ENCODE data around the gene COL26A1. TPM values are rescaled to one million over a fixed set of nuclear protein-coding genes. Genes with fewer than 3 reads are reported as not detected.

Gene COL26A1
- total RNA-seq, 1 donor from 2014 or later, result 66.2 TPM

DNA sequence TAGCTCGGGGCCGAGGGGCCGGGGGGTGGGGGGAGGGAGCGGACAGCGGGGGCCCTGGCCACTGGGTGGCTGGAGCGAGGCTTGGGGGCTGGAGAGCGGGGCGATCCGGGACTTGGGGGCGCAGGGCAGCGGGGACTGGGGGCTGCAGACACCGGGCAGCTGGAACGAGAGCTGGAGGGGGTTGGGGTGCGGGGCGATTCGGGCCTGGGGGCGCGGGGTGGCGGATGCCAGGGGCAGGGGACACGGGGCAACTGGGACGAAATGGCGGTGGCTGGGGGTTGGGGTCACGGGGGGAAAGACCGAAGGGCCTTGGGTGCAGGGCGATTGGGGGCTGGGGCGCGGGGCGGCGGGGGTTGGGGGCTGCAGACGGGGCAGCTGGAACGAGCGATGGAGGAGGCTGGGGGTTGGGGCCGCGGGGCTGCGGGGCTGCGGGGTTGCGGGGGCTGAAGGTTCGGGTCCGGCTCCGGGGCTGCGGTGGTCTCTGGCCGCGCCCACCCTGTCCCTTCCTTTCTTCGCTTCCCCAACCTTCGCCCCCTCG, 590 bp downstream of the COL26A1 start:
- Mint-ChIP-seq H3K27ac (ENCODE audit: unreplicated experiment) (no peak overlapping the region), H3K9me3 (ENCODE audit: unreplicated experiment) (no peaks in the 10 kb centered on the region), H3K4me3 (ENCODE audit: unreplicated experiment) (peak overlapping the region; percentile 59), H3K36me3 (ENCODE audit: unreplicated experiment) (no peaks in the 10 kb centered on the region), H3K4me1 (ENCODE audit: low read depth, unreplicated experiment) (peaks cover 14% of the 10 kb centered on the region), H3K27me3 (ENCODE audit: unreplicated experiment) (peaks cover 2% of the 10 kb centered on the region)
- DNase-seq, result no peak
- TF ChIP-seq, protein P1, sequence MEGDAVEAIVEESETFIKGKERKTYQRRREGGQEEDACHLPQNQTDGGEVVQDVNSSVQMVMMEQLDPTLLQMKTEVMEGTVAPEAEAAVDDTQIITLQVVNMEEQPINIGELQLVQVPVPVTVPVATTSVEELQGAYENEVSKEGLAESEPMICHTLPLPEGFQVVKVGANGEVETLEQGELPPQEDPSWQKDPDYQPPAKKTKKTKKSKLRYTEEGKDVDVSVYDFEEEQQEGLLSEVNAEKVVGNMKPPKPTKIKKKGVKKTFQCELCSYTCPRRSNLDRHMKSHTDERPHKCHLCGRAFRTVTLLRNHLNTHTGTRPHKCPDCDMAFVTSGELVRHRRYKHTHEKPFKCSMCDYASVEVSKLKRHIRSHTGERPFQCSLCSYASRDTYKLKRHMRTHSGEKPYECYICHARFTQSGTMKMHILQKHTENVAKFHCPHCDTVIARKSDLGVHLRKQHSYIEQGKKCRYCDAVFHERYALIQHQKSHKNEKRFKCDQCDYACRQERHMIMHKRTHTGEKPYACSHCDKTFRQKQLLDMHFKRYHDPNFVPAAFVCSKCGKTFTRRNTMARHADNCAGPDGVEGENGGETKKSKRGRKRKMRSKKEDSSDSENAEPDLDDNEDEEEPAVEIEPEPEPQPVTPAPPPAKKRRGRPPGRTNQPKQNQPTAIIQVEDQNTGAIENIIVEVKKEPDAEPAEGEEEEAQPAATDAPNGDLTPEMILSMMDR (IDR thresholded peaks at IDR 0.05; ENCODE audit: partially characterized antibody, unreplicated experiment), result no peak

DNA sequence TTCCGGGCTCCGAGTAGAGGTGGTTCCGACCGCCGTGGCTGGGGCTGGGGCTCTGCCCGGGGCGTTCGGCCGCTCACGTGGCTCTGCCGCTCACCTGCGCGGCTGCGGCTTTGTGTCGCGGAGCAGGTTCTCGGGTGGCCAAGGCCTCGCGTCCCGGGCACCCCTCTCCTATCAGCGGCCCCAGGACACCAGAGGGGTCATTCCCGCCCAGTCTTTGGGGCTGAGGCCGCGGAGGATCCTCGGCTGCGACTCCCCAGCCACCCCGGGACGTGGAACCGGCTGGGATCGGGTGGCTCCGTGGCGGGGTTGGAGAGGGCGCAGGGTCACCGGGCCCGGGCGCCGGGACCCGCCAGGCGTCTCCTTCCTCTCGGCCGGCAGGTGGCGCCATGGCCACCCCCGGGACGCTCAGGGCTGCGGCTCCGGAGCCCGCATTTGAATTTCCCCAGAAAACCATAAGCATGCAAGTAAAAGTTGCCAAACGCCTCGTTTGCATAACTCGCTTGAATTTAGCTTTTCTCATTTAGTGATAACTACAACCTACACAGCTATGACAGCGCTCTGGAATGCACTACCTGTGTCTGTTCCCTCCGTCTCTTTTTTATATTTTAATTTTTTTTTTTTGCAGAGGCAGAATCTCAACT, 1.2 kb downstream of the COL26A1 start:
- Mint-ChIP-seq H3K36me3 (ENCODE audit: unreplicated experiment) (no peaks in the 10 kb centered on the region), H3K4me3 (ENCODE audit: unreplicated experiment) (peak overlapping the region; percentile 70), H3K4me1 (ENCODE audit: low read depth, unreplicated experiment) (peaks cover 14% of the 10 kb centered on the region), H3K9me3 (ENCODE audit: unreplicated experiment) (no peaks in the 10 kb centered on the region), H3K27me3 (ENCODE audit: unreplicated experiment) (peaks cover 2% of the 10 kb centered on the region), H3K27ac (ENCODE audit: unreplicated experiment) (no peak overlapping the region)
- TF ChIP-seq, protein P1 (IDR thresholded peaks at IDR 0.05; ENCODE audit: partially characterized antibody, unreplicated experiment), result peak; percentile 96
- peak; percentile 84 for DNase-seq

DNA sequence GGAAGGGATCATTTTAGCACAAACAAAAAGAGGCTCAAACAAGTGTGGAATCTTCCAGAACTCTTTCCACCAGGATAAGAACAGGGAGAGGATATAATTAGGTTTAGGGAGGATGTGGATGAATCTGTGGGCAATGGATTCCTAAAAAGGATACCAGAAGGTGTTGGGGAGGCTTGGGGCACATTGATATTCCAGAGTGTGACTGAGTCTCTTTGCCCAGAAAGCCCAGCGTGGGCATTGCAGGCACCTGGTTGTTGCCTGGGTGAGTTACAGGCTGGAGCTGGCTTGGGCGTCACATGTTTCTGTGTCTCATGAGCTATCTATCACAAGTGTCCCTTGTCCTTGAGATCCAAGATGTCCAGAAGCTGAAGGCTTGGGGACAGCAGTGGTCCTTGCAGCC, 3.3 kb downstream of the COL26A1 start:
- peak overlapping the region; percentile 35 for H3K4me3 Mint-ChIP-seq (ENCODE audit: unreplicated experiment)
- TF ChIP-seq, protein P1 (IDR thresholded peaks at IDR 0.05; ENCODE audit: partially characterized antibody, unreplicated experiment), result no peak
- peaks cover 4% of the 10 kb centered on the region for H3K36me3 Mint-ChIP-seq (ENCODE audit: unreplicated experiment)
- peaks cover 4% of the 10 kb centered on the region for H3K27me3 Mint-ChIP-seq (ENCODE audit: unreplicated experiment)
- DNase-seq, result no peak
- peaks cover 3% of the 10 kb centered on the region for H3K9me3 Mint-ChIP-seq (ENCODE audit: unreplicated experiment)
- H3K27ac Mint-ChIP-seq (ENCODE audit: unreplicated experiment), result no peak overlapping the region
- peaks cover 14% of the 10 kb centered on the region for H3K4me1 Mint-ChIP-seq (ENCODE audit: low read depth, unreplicated experiment)

DNA sequence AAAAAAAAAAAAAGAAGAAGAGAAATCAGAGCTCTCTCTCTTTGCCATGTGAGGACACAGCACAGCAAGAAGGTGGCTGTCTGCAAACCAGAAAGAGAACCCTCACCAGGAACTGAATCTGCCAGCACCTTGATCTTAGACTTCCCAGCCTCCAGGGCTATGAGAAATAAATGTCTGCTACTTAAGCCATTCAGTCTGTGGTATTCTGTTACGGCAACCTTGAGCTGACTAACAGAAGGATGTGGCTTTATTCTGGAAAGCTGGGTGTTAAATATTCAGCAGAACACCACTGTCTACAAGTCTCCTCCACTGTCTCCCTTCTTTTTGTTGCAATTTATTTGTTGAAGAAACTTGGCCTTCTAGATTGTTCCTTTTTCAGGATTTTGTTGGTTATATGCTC, 5.0 kb downstream of the COL26A1 start:
- Mint-ChIP-seq H3K4me1 (ENCODE audit: low read depth, unreplicated experiment) (peaks cover 14% of the 10 kb centered on the region), H3K9me3 (ENCODE audit: unreplicated experiment) (peaks cover 3% of the 10 kb centered on the region), H3K36me3 (ENCODE audit: unreplicated experiment) (peaks cover 4% of the 10 kb centered on the region), H3K4me3 (ENCODE audit: unreplicated experiment) (no peak overlapping the region), H3K27ac (ENCODE audit: unreplicated experiment) (no peak overlapping the region), H3K27me3 (ENCODE audit: unreplicated experiment) (peaks cover 4% of the 10 kb centered on the region)
- TF ChIP-seq, protein P1 (IDR thresholded peaks at IDR 0.05; ENCODE audit: partially characterized antibody, unreplicated experiment), result no peak
- no peak for DNase-seq

DNA sequence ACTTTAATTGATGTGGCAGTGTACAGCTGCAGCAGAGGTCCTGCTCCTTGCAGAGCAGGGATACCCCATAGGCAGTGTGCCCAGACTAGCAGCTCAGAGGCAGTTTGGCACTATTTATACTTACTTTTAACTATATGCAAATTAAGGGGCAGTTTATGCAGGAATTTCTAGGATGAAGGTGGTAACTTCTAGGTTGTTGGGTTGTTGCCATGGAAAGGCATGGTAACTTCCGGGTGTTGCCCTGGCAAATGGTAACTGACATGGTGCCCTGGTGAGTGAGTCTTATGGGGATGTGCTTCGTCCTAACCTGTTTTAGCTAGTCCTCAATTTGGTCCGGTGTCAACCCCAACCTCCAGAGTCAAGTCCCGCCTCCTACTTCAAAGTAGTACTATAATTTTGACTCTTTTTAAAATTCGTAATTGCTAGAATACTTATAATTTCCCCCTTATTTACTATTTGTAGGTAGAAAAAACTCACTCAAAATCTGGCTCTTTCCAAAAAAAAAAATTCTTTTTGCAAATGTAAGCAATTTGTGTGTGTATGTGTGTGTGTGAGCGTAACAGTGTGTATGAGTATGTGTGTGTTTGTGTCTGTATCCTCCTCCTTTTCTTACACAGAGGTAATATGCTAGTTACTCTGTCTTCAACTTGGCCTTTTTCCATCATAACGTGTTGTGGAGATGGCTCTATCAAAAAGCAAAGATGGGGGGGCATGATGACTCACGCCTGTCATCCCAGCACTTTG, 5.9 kb downstream of the COL26A1 start:
- Mint-ChIP-seq H3K4me3 (ENCODE audit: unreplicated experiment) (no peak overlapping the region), H3K36me3 (ENCODE audit: unreplicated experiment) (peaks cover 4% of the 10 kb centered on the region), H3K9me3 (ENCODE audit: unreplicated experiment) (peaks cover 5% of the 10 kb centered on the region), H3K27me3 (ENCODE audit: unreplicated experiment) (peaks cover 4% of the 10 kb centered on the region), H3K4me1 (ENCODE audit: low read depth, unreplicated experiment) (peaks cover 17% of the 10 kb centered on the region), H3K27ac (ENCODE audit: unreplicated experiment) (no peak overlapping the region)
- DNase-seq, result no peak
- TF ChIP-seq, protein P1 (IDR thresholded peaks at IDR 0.05; ENCODE audit: partially characterized antibody, unreplicated experiment), result no peak

Data from glutamatergic neuron (in vitro differentiated cells).